Measurements from ENCODE around the gene CAPN11. TPM values are rescaled to one million over a fixed set of nuclear protein-coding genes. Genes with fewer than 3 reads are reported as not detected.
A peak's percentile ranks its signal among the peaks of the same experiment; 100 is the strongest.

CAPN11 gene
- total and polyA plus RNA-seq, 9 of the 15 experiments (the other 6 are each of a cell fraction or from before 2014, with no cell fraction given) = 0.03 to 0.61 (median 0.17) TPM; not detected in 1

- TF ChIP-seq ZBTB40 (IDR thresholded peaks at IDR 0.05) = 0 out of 2 replicates have a peak, but pooled peaks have one; percentile 41
- TF ChIP-seq ZBTB40 (CRISPR knock-in tag; IDR thresholded peaks at IDR 0.05) = no peak
- peak; percentile 41; the same call in 1 of the 2 replicates for TF ChIP-seq HDAC2 (IDR thresholded peaks at IDR 0.05)
- TF ChIP-seq ZNF551 (CRISPR knock-in tag; IDR thresholded peaks at IDR 0.05) = no peak
- no peak for TF ChIP-seq CHCHD3 (CRISPR knock-in tag; IDR thresholded peaks at IDR 0.05)
- TF ChIP-seq ETV6 (IDR thresholded peaks at IDR 0.05; ENCODE audit: borderline replicate concordance in 1 of 2, low read depth in 2 of 2, low read length in 1 of 2) = no peak
- no peak for TF ChIP-seq ETV6 (CRISPR knock-in tag; IDR thresholded peaks at IDR 0.05; ENCODE audit: borderline replicate concordance)
These were observed 64.1 kb downstream of the CAPN11 start (continued) for GRCh38 chr6:44222486-44223318.

All from K562 (cell line).